PFSK-1 (cell line): ENCODE data around the gene ZNF418.

Experiments used
- FOXP2 ChIP-seq: optimal IDR thresholded peaks from 2 replicates; pipeline ENCODE3; 2011; ENCODE audit warnings: borderline replicate concordance, control low read depth, inconsistent platforms; ENCODE audit not compliant: insufficient read depth; ENCODE audit errors: extremely low read length, extremely low read depth
- POLR2AphosphoS5 ChIP-seq: IDR thresholded peaks from 2 replicates; pipeline ENCODE4 v1.6.1; 2012; ENCODE audit warnings: low read depth, mild to moderate bottlenecking, control low read depth, low read length, moderate library complexity
- SIN3A ChIP-seq: IDR thresholded peaks from 2 replicates; pipeline ENCODE4 v1.6.1; 2012; ENCODE audit warnings: mild to moderate bottlenecking, low read length, moderate library complexity, borderline replicate concordance; ENCODE audit not compliant: insufficient read depth
- TAF1 ChIP-seq: IDR thresholded peaks from 2 replicates; pipeline ENCODE4 v1.6.1; 2012; ENCODE audit warnings: low read length, control low read depth, borderline replicate concordance; ENCODE audit not compliant: insufficient read depth
- TF ChIP-seq, protein P1 (sequence below), 2 experiments: IDR thresholded peaks; 2 replicates each; pipeline versions ENCODE4 v1.6.1 to v1.8.0; 2011 to 2012; ENCODE audit warnings: low read depth in 2 of 2, low read length in 2 of 2, control low read depth in 1 of 2, inconsistent platforms in 1 of 2, mild to moderate bottlenecking in 1 of 2, moderate library complexity in 1 of 2; ENCODE audit not compliant: insufficient read depth in 1 of 2

The ZNF418 gene

DNA sequence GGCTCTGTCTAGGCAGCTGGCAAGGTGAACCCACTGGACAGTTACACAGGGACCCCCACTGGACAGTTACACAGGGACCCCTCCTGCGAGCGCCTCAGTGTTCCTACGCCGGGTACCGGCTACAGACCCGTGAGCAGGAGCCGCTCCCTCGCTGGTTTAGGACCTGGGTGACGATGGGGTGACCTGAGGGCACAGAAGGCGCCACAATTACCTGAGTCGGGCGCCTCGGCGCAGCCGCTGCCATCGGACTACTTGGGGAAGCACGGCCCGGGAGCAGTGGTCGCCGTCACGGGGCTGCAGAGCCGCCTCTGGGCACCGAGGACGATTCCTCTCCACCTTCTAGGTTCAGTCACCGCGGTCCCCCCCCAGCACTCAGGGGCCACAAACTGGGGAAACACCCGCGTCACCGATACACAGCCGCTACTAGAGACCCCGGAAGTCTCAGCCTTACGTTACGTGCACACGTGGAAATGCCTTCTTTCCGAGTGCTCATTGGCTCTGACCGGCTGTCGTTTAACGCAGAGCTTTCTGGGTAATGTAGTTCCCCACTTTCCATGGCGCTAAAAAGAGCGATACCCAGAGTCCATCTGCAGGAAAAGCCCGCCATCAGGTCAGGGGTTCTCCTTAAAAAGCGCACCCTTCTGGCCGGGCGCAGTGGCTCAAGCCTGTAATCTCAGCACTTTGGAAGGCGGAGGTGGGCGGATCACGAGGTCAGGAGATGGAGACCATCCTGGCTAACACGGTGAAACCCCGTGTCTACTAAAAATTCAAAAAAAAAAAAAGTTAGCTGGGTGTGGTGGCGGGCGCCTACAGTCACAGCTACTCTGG is 18.8 kb downstream of the ZNF418 start, which contains the start of gene ZNF417:
ZNF417 (minus strand) TSS at position 425 of the 828 bp plus-strand sequence; CDS start at position 244, 181 bp downstream.
- peak; percentile 52; the same call in 1 of the 2 replicates for TF ChIP-seq POLR2AphosphoS5

DNA sequence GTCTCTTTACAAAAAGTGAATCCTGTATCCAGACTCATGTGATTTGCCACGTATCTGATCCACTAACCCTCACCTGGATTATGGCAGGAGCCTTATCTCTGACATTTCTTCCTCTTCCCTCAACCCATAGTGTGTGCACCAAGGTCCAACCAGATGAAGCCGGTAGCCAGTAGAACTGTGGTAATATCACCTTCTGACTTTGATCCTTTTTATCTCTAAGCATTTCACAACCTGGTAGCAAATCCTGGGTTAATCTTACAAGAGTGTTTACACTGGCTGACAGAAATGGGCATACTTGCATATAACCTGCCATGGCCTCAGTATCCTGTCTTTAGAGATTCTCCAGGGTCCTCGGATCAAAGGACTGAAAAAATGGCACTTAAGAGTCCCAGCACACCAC is 20.7 kb downstream of the ZNF418 start:
- TF ChIP-seq, protein P1, sequence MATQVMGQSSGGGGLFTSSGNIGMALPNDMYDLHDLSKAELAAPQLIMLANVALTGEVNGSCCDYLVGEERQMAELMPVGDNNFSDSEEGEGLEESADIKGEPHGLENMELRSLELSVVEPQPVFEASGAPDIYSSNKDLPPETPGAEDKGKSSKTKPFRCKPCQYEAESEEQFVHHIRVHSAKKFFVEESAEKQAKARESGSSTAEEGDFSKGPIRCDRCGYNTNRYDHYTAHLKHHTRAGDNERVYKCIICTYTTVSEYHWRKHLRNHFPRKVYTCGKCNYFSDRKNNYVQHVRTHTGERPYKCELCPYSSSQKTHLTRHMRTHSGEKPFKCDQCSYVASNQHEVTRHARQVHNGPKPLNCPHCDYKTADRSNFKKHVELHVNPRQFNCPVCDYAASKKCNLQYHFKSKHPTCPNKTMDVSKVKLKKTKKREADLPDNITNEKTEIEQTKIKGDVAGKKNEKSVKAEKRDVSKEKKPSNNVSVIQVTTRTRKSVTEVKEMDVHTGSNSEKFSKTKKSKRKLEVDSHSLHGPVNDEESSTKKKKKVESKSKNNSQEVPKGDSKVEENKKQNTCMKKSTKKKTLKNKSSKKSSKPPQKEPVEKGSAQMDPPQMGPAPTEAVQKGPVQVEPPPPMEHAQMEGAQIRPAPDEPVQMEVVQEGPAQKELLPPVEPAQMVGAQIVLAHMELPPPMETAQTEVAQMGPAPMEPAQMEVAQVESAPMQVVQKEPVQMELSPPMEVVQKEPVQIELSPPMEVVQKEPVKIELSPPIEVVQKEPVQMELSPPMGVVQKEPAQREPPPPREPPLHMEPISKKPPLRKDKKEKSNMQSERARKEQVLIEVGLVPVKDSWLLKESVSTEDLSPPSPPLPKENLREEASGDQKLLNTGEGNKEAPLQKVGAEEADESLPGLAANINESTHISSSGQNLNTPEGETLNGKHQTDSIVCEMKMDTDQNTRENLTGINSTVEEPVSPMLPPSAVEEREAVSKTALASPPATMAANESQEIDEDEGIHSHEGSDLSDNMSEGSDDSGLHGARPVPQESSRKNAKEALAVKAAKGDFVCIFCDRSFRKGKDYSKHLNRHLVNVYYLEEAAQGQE (IDR thresholded peaks at IDR 0.05; ENCODE audit: insufficient read depth in 1 of 2, low read depth in 2 of 2, low read length in 2 of 2), result no peak
- no peak for TF ChIP-seq SIN3A

- TF ChIP-seq SIN3A (no peak), TAF1 (no peak), POLR2AphosphoS5 (no peak)
- TF ChIP-seq, protein P1 (IDR thresholded peaks at IDR 0.05; ENCODE audit: insufficient read depth in 1 of 2, low read depth in 2 of 2, low read length in 2 of 2), result no peak
Observed at GRCh38 chr19:57907394-57907793, 27.8 kb downstream of the ZNF418 start.

- no peak for TF ChIP-seq SIN3A
- no peak for TF ChIP-seq POLR2AphosphoS5
- no peak for TF ChIP-seq TAF1
- TF ChIP-seq, protein P1 (IDR thresholded peaks at IDR 0.05; ENCODE audit: insufficient read depth in 1 of 2, low read depth in 2 of 2, low read length in 2 of 2), result no peak
- TF ChIP-seq FOXP2, result no peak
Observed at GRCh38 chr19:57905258-57905657, 29.9 kb downstream of the ZNF418 start.

- TF ChIP-seq POLR2AphosphoS5 (no peak), TAF1 (no peak), SIN3A (no peak)
Observed at GRCh38 chr19:57903618-57904184, 31.5 kb downstream of the ZNF418 start.

DNA sequence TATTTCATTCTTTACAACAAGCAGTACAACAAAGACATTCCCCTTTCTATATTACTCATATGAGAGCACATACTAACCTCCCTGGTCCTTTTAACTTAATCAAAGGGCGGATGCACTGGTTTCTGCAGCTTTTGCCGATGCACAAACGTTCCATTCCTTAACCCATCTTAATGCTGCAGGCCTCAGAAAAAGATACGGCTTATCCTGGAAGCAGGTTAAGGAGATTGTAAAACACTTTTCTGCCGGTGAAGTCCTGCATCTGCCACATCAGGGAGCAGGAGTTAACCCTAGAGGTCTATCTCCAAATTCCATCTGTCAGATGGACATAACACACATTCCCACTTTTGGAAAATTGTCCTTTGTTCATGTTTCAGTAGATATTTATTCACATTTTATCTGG is 34.9 kb downstream of the ZNF418 start:
- TF ChIP-seq, protein P1 (IDR thresholded peaks at IDR 0.05; ENCODE audit: insufficient read depth in 1 of 2, low read depth in 2 of 2, low read length in 2 of 2), result no peak
- TF ChIP-seq TAF1 (no peak), SIN3A (no peak), FOXP2 (no peak), POLR2AphosphoS5 (no peak)
